Endothelial cell of umbilical vein (primary cell): ENCODE results near the gene SART1. TPM values are rescaled to one million over a fixed set of nuclear protein-coding genes. Genes with fewer than 3 reads are reported as not detected.

Source experiments
- BruUV-seq: library from RNA; stranded (reverse); fragments of 400-500 nt; replicated peaks from 2 replicates; lab custom pipeline; 2021; lab: Mats Ljungman, UMichigan
- CTCF ChIA-PET: fragments of 300-600, 350-600 bp; sonication (Branson Sonifier 250); formaldehyde crosslinking; loops from one replicate; lab custom pipeline; 2021; ENCODE audit warnings: antibody characterized with exemption, inconsistent platforms; lab: Charles Lee
- POLR2A ChIA-PET: fragments of 300-600, 350-600 bp; sonication (Branson Sonifier 250); formaldehyde crosslinking; loops from one replicate; lab custom pipeline; 2021; ENCODE audit warnings: antibody characterized with exemption, inconsistent platforms; lab: Charles Lee
- DNase-seq: peaks from one replicate; pipeline ENCODE4 v3.0.0-alpha.2; 2011; ENCODE audit warnings: low read depth, low spot score
- FAIRE-seq: peaks from 2 replicates; lab custom pipeline; 2011; peaks lifted over from hg19 to GRCh38; lab: Jason Lieb, UNC
- H2AFZ ChIP-seq: 2 replicates; pipeline ENCODE4 v1.6.0; 2012; ENCODE audit warnings: low read depth, low read length, control low read depth, inconsistent platforms
- H3K27ac ChIP-seq: 2 replicates; pipeline ENCODE4 v1.5.1; 2011; ENCODE audit warnings: low read depth, mild to moderate bottlenecking, control low read depth, low read length, moderate library complexity; ENCODE audit not compliant: insufficient read depth
- H3K27me3 ChIP-seq, 2 experiments: 2 replicates each; pipeline versions ENCODE4 v1.6.0 to v1.6.1; 2011; ENCODE audit warnings: low read length in 2 of 2, mixed read lengths in 1 of 2; ENCODE audit not compliant: control insufficient read depth in 2 of 2, insufficient read depth in 2 of 2
- H3K36me3 ChIP-seq, 2 experiments: 2 replicates in 1 of 2; 3 replicates in 1 of 2; pipeline ENCODE4 v1.5.1; 2011; ENCODE audit warnings: low read length in 2 of 2, mild to moderate bottlenecking in 1 of 2, moderate library complexity in 1 of 2; ENCODE audit not compliant: control insufficient read depth in 2 of 2, insufficient read depth in 2 of 2; ENCODE audit errors: extremely low read depth in 1 of 2
- H3K4me1 ChIP-seq: 3 replicates; pipeline ENCODE4 v1.5.1; 2011; ENCODE audit warnings: mild to moderate bottlenecking, low read length; ENCODE audit not compliant: control insufficient read depth, insufficient read depth; ENCODE audit errors: extremely low read depth
- H3K4me2 ChIP-seq: 2 replicates; pipeline ENCODE4 v1.6.1; 2011; ENCODE audit warnings: low read length, control low read depth, mixed read lengths; ENCODE audit not compliant: insufficient read depth
- H3K4me3 ChIP-seq, 3 experiments: fragments of 200-600 bp in 1 of 3; sonication (generic), shearing (Covaris generic) in 1 of 3; replicated peaks in 1 of 3; 2 replicates each; pipeline ENCODE4 v1.5.1; 2011 to 2016; ENCODE audit warnings: control low read depth in 3 of 3, low read length in 3 of 3, mild to moderate bottlenecking in 2 of 3, inconsistent platforms in 1 of 3, low read depth in 1 of 3, moderate library complexity in 1 of 3; ENCODE audit not compliant: insufficient read depth in 1 of 3
- H3K79me2 ChIP-seq: 2 replicates; pipeline ENCODE4 v1.6.0; 2012; ENCODE audit warnings: low read length, inconsistent platforms; ENCODE audit not compliant: control insufficient read depth, insufficient read depth
- H3K9ac ChIP-seq: replicated peaks from 2 replicates; pipeline ENCODE3; 2011; ENCODE audit warnings: low read length, control low read depth; ENCODE audit not compliant: insufficient read depth; ENCODE audit errors: extremely low read depth
- H3K9me1 ChIP-seq: replicated peaks from 3 replicates; pipeline ENCODE4 v1.6.0; 2011; ENCODE audit warnings: mild to moderate bottlenecking, low read length; ENCODE audit not compliant: control insufficient read depth, insufficient read depth; ENCODE audit errors: extremely low read depth
- H3K9me3 ChIP-seq: replicated peaks from 2 replicates; pipeline ENCODE4 v1.5.1; 2012; ENCODE audit warnings: low read length, inconsistent platforms; ENCODE audit not compliant: control insufficient read depth, insufficient read depth
- H4K20me1 ChIP-seq: replicated peaks from 2 replicates; pipeline ENCODE3; 2011; ENCODE audit warnings: mild to moderate bottlenecking, low read length; ENCODE audit not compliant: control insufficient read depth, insufficient read depth; ENCODE audit errors: extremely low read depth
- EZH2 ChIP-seq: IDR thresholded peaks from 2 replicates; pipeline ENCODE4 v1.6.1; 2012; ENCODE audit warnings: borderline replicate concordance, low read depth, mild to moderate bottlenecking, moderate library complexity, low read length, inconsistent platforms; ENCODE audit not compliant: severe bottlenecking
- FOS ChIP-seq: IDR thresholded peaks from 2 replicates; pipeline ENCODE4 v1.6.1; 2011; ENCODE audit warnings: mild to moderate bottlenecking, low read length, moderate library complexity, borderline replicate concordance; ENCODE audit not compliant: insufficient read depth
- GATA2 ChIP-seq: IDR thresholded peaks from 2 replicates; pipeline ENCODE4 v1.7.0; 2011; ENCODE audit warnings: low read depth, mild to moderate bottlenecking, moderate library complexity, mixed read lengths, low read length; ENCODE audit not compliant: insufficient read length, insufficient read depth
- JUN ChIP-seq: IDR thresholded peaks from 2 replicates; pipeline ENCODE4 v1.6.1; 2011; ENCODE audit warnings: borderline replicate concordance, low read depth; ENCODE audit not compliant: insufficient read length, insufficient read depth
- MYC ChIP-seq: IDR thresholded peaks from one replicate; pipeline ENCODE4 v1.6.1; 2011; ENCODE audit warnings: mild to moderate bottlenecking, low read depth, low read length
- POLR2A ChIP-seq: IDR thresholded peaks from 2 replicates; pipeline ENCODE4 v1.6.1; 2012; ENCODE audit warnings: low read depth, mild to moderate bottlenecking, control low read depth, low read length
- POLR2AphosphoS5 ChIP-seq: IDR thresholded peaks from 2 replicates; pipeline ENCODE4 v1.6.1; 2012; ENCODE audit warnings: low read depth, mild to moderate bottlenecking, control low read depth, low read length, moderate library complexity; ENCODE audit not compliant: insufficient read depth
- dilution Hi-C: fragments of 300-500 bp; cut with MboI; formaldehyde crosslinking; loops from one replicate; pipeline ENCODE4 v1.15.0; 2019; ENCODE audit warnings: low sequenced_read_pairs; ENCODE audit not compliant: extremely low pct_ligation_motif_present
- intact Hi-C: fragments of 100-400 bp; cut with micrococcal nuclease; formaldehyde crosslinking; loops from one replicate; pipeline ENCODE4 v1.10.0; 2022
- polyA plus RNA-seq, 4 experiments: library from polyadenylated mRNA; depleted of rRNA in 3 of 4; stranded (reverse) in 3 of 4; unstranded in 1 of 4; fragments of >200 nt; gene quantifications; 2 replicates each; pipeline versions ENCODE4 v1.2.1 to v1.2.3, GENCODE V29; 2011 to 2012; ENCODE audit warnings: missing spikeins in 1 of 4
- total RNA-seq: library from RNA; stranded (reverse); gene quantifications from 2 replicates; pipeline ENCODE4 v1.2.3, GENCODE V29; 2021
- TF ChIP-seq, protein P1 (sequence below): IDR thresholded peaks from 2 replicates; pipeline ENCODE4 v1.6.1; 2011; ENCODE audit not compliant: insufficient read depth, insufficient read length
- TF ChIP-seq, protein P2 (sequence below), 2 donors: IDR thresholded peaks; 1 replicate in 1 of 2; 2 replicates in 1 of 2; pipeline ENCODE4 v1.5.1; 2011; ENCODE audit warnings: low read length in 2 of 2, mild to moderate bottlenecking in 2 of 2, moderate library complexity in 2 of 2, control low read depth in 1 of 2, inconsistent platforms in 1 of 2, low read depth in 1 of 2; ENCODE audit not compliant: insufficient read depth in 1 of 2; ENCODE audit errors: extremely low read depth in 1 of 2

SART1 gene
- total and polyA plus RNA-seq, 2 donors (not counting 3 experiments of a cell fraction or from before 2014, with no cell fraction given): 21.8 to 62.7 TPM

DNA sequence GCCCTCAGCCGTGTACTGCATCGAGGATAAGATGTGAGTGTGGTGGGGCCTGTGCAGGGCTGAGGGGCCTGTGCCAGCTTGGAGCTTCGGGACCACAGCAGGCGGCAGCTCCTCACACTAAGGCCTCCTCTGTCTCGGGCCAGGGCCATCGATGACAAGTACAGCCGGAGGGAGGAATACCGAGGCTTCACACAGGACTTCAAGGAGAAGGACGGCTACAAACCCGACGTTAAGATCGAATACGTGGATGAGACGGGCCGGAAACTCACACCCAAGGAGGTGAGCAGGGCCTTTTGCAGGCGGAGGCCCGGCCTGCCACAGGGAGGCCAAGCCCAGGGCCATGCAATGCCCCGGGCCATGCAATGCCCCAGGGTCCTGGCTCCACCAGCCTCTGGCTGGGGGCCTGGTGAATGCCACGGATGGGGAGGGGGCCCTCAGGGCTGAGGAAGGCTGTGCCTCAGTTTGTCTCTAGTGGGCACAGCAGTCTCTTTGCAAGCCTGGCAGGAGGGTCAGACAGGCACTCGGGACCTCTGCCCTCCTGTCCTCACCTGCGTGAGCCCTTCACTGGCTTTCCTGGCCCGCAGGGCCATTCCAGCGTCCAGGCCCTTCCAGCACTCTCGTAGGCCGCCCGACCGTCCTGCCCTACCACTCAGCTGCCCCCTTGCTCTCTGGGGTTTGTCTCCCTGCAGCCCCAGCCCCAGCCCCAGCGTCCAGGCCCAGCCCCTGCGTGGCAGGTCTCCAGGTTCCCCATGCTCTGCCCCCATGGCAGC, 16.3 kb downstream of the SART1 start:
- ChIA-PET CTCF (interaction anchor here (1.0 to 1.9 kb wide), 2 partner anchors 89 to 93 kb away, joined by 6 to 8 read pairs; partner anchors contain the start of gene FIBP), POLR2A (no interaction called here)
- H2AFZ ChIP-seq: no peak overlapping the region
- H3K79me2 ChIP-seq: no peaks in the 10 kb centered on the region
- H3K9me3 ChIP-seq: no peaks in the 10 kb centered on the region
- no peaks in the 10 kb centered on the region for H4K20me1 ChIP-seq
- H3K36me3 ChIP-seq: peaks cover 4 to 36% of the 10 kb centered on the region in 2 experiments
- no peaks in the 10 kb centered on the region for H3K4me1 ChIP-seq
- H3K9me1 ChIP-seq: no peaks in the 10 kb centered on the region
- no peak overlapping the region for H3K27ac ChIP-seq
- FAIRE-seq (no peak), DNase-seq (no peak)
- no peak overlapping the region for H3K4me3 ChIP-seq
- no peak overlapping the region for H3K9ac ChIP-seq
- BruUV-seq: no TSS peak
- no peaks in the 10 kb centered on the region for H3K27me3 ChIP-seq
- dilution Hi-C loops (no loop called here), intact Hi-C loops (no loop called here)
- TF ChIP-seq, protein P1, sequence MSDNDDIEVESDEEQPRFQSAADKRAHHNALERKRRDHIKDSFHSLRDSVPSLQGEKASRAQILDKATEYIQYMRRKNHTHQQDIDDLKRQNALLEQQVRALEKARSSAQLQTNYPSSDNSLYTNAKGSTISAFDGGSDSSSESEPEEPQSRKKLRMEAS: no peak
- TF ChIP-seq POLR2A: no peak
- no peak for TF ChIP-seq POLR2AphosphoS5
- no peak for TF ChIP-seq GATA2
- TF ChIP-seq MYC: no peak
- TF ChIP-seq, protein P2, sequence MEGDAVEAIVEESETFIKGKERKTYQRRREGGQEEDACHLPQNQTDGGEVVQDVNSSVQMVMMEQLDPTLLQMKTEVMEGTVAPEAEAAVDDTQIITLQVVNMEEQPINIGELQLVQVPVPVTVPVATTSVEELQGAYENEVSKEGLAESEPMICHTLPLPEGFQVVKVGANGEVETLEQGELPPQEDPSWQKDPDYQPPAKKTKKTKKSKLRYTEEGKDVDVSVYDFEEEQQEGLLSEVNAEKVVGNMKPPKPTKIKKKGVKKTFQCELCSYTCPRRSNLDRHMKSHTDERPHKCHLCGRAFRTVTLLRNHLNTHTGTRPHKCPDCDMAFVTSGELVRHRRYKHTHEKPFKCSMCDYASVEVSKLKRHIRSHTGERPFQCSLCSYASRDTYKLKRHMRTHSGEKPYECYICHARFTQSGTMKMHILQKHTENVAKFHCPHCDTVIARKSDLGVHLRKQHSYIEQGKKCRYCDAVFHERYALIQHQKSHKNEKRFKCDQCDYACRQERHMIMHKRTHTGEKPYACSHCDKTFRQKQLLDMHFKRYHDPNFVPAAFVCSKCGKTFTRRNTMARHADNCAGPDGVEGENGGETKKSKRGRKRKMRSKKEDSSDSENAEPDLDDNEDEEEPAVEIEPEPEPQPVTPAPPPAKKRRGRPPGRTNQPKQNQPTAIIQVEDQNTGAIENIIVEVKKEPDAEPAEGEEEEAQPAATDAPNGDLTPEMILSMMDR (IDR thresholded peaks at IDR 0.05; ENCODE audit: extremely low read depth in 1 of 2, insufficient read depth in 1 of 2, low read depth in 1 of 2, low read length in 2 of 2): no peak
- TF ChIP-seq FOS: no peak
- TF ChIP-seq EZH2: no peak
- no peak for TF ChIP-seq JUN
- no peak overlapping the region for H3K4me2 ChIP-seq
